Panc1 (cell line): Measurements from ENCODE around the gene TRMT11. TPM values are rescaled to one million over a fixed set of nuclear protein-coding genes. Genes with fewer than 3 reads are reported as not detected.

Source experiments
- ATAC-seq: fragments of 200-7000 bp; cut with Tn5 transposase; 2 replicates; pipeline ENCODE4 v1.9.1; 2020; ENCODE audit warnings: mild to moderate bottlenecking, moderate library complexity
- BruUV-seq: library from RNA; stranded (reverse); fragments of 400-500 nt; replicated peaks from 2 replicates; lab custom pipeline; 2021; lab: Mats Ljungman, UMichigan
- CTCF ChIA-PET: fragments of 300-600 bp; sonication (Branson Sonifier 250); formaldehyde crosslinking; loops from one replicate; lab custom pipeline; 2022; ENCODE audit warnings: antibody characterized with exemption; lab: Charles Lee
- POLR2A ChIA-PET: fragments of 300-600 bp; sonication (Branson Sonifier 250); formaldehyde crosslinking; loops from one replicate; lab custom pipeline; 2022; ENCODE audit warnings: antibody characterized with exemption; lab: Charles Lee
- DNase-seq: peaks from one replicate; pipeline ENCODE4 v3.0.0-alpha.2; 2010; ENCODE audit warnings: low read depth, low spot score
- H3K27ac ChIP-seq: 2 replicates; pipeline ENCODE4 v1.5.1; 2011; ENCODE audit warnings: mild to moderate bottlenecking, low read length, inconsistent platforms
- H3K27me3 ChIP-seq: fragments of 200-500 bp; sonication (Bioruptor generic); 2 replicates; pipeline ENCODE4 v1.6.0; 2014; ENCODE audit warnings: low read length, inconsistent platforms; ENCODE audit not compliant: control insufficient read depth, insufficient read depth
- H3K36me3 ChIP-seq: fragments of 200-500 bp; sonication (Bioruptor generic); 2 replicates; pipeline ENCODE4 v1.5.1; 2014; ENCODE audit warnings: inconsistent platforms, mild to moderate bottlenecking, low read length, moderate library complexity; ENCODE audit not compliant: control insufficient read depth, insufficient read depth
- H3K4me1 ChIP-seq: 2 replicates; pipeline ENCODE4 v1.5.1; 2011; ENCODE audit warnings: inconsistent platforms, mild to moderate bottlenecking, low read length, moderate library complexity; ENCODE audit not compliant: control insufficient read depth, insufficient read depth
- H3K4me3 ChIP-seq, 2 experiments: 2 replicates each; pipeline ENCODE4 v1.5.1; 2011 to 2012; ENCODE audit warnings: low read depth in 2 of 2, low read length in 2 of 2, mild to moderate bottlenecking in 2 of 2, inconsistent platforms in 1 of 2, moderate library complexity in 1 of 2
- H3K9me3 ChIP-seq: fragments of 200-500 bp; sonication (Bioruptor generic); 2 replicates; pipeline ENCODE4 v1.5.1; 2014; ENCODE audit warnings: low read depth, mild to moderate bottlenecking, inconsistent platforms, low read length, moderate library complexity; ENCODE audit not compliant: control insufficient read depth, insufficient read depth
- CTCF ChIP-seq: fragments of 450-650 bp; IDR thresholded peaks from 2 replicates; pipeline ENCODE4 v1.5.1; 2017; ENCODE audit warnings: mild to moderate bottlenecking
- POLR2AphosphoS5 ChIP-seq: IDR thresholded peaks from 2 replicates; pipeline ENCODE4 v1.6.1; 2012; ENCODE audit warnings: mild to moderate bottlenecking, low read depth, low read length, moderate library complexity
- REST ChIP-seq, 2 experiments: IDR thresholded peaks; 2 replicates each; pipeline ENCODE4 v1.6.1; 2011 to 2012; ENCODE audit warnings: low read depth in 2 of 2, control low read depth in 1 of 2, low read length in 1 of 2, mild to moderate bottlenecking in 1 of 2, moderate library complexity in 1 of 2; ENCODE audit not compliant: insufficient read depth in 1 of 2
- SIN3A ChIP-seq: IDR thresholded peaks from 2 replicates; pipeline ENCODE4 v1.6.1; 2012; ENCODE audit warnings: low read depth, mild to moderate bottlenecking, low read length, moderate library complexity, borderline replicate concordance; ENCODE audit not compliant: insufficient read depth
- TCF7L2 ChIP-seq: IDR thresholded peaks from 2 replicates; pipeline ENCODE4 v1.6.1; 2011; ENCODE audit warnings: mild to moderate bottlenecking, low read depth, low read length, inconsistent platforms
- in situ Hi-C: cut with HindIII; loops from 2 replicates; pipeline ENCODE4 v1.10.0; 2016; ENCODE audit warnings: low sequenced_read_pairs, low pct_unique_long_range_greater_than_20kb
- intact Hi-C: fragments of 100-400 bp; cut with micrococcal nuclease; formaldehyde crosslinking; loops from one replicate; pipeline ENCODE4 v1.10.0; 2022; ENCODE audit not compliant: unreplicated experiment
- total RNA-seq: library from RNA; stranded (reverse); gene quantifications from one replicate; pipeline ENCODE4 v1.2.1, GENCODE V29; 2021; ENCODE audit not compliant: unreplicated experiment

Gene TRMT11
- total RNA-seq, 1 experiment from 2014 or later, result 34.3 TPM

- DNase-seq (no peak), ATAC-seq (no peak)
- TF ChIP-seq TCF7L2 (no peak), CTCF (no peak), POLR2AphosphoS5 (no peak), SIN3A (no peak), REST (IDR thresholded peaks at IDR 0.05; ENCODE audit: insufficient read depth in 1 of 2, low read depth in 2 of 2, low read length in 1 of 2) (no peak)
- Histone ChIP-seq H3K27ac (no peak overlapping the region), H3K9me3 (no peaks in the 10 kb centered on the region), H3K27me3 (no peaks in the 10 kb centered on the region), H3K4me1 (no peaks in the 10 kb centered on the region), H3K36me3 (no peaks in the 10 kb centered on the region), H3K4me3 (no peak overlapping the region)
- BruUV-seq, result no TSS peak
- ChIA-PET POLR2A (no interaction called here), CTCF (no interaction called here)
- in situ Hi-C loops, result no loop called here
- intact Hi-C loops, result no loop called here
Measured at GRCh38 chr6:126076992-126077664, 90.8 kb downstream of the TRMT11 start.

GRCh38 chr6:126077810-126078776 lies 91.8 kb downstream of the TRMT11 start:
- H3K36me3 ChIP-seq, result no peaks in the 10 kb centered on the region
- intact Hi-C loops, result no loop called here
- no peak overlapping the region for H3K4me3 ChIP-seq
- H3K27ac ChIP-seq, result no peak overlapping the region
- DNase-seq (no peak), ATAC-seq (no peak)
- in situ Hi-C loops, result no loop called here
- ChIA-PET POLR2A (no interaction called here), CTCF (no interaction called here)
- no peaks in the 10 kb centered on the region for H3K4me1 ChIP-seq
- H3K27me3 ChIP-seq, result no peaks in the 10 kb centered on the region
- H3K9me3 ChIP-seq, result no peaks in the 10 kb centered on the region
- TF ChIP-seq REST (IDR thresholded peaks at IDR 0.05; ENCODE audit: insufficient read depth in 1 of 2, low read depth in 2 of 2, low read length in 1 of 2) (no peak), POLR2AphosphoS5 (no peak), TCF7L2 (no peak), CTCF (no peak), SIN3A (no peak)
- no TSS peak for BruUV-seq
